ENCODE measurements around the gene ANKIB1. TPM values are rescaled to one million over a fixed set of nuclear protein-coding genes. Genes with fewer than 3 reads are reported as not detected.

Gene ANKIB1
- total RNA-seq, 1 donor from 2014 or later = 41.9 TPM

GRCh38 chr7:92336662-92337340 lies 91.0 kb downstream of the ANKIB1 start:
- DNase-seq (ENCODE audit: low read depth, low spot score) = no peak
- no peak overlapping the region for H3K4me3 Mint-ChIP-seq
- TF ChIP-seq, protein P1, sequence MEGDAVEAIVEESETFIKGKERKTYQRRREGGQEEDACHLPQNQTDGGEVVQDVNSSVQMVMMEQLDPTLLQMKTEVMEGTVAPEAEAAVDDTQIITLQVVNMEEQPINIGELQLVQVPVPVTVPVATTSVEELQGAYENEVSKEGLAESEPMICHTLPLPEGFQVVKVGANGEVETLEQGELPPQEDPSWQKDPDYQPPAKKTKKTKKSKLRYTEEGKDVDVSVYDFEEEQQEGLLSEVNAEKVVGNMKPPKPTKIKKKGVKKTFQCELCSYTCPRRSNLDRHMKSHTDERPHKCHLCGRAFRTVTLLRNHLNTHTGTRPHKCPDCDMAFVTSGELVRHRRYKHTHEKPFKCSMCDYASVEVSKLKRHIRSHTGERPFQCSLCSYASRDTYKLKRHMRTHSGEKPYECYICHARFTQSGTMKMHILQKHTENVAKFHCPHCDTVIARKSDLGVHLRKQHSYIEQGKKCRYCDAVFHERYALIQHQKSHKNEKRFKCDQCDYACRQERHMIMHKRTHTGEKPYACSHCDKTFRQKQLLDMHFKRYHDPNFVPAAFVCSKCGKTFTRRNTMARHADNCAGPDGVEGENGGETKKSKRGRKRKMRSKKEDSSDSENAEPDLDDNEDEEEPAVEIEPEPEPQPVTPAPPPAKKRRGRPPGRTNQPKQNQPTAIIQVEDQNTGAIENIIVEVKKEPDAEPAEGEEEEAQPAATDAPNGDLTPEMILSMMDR (conservative IDR thresholded peaks at IDR 0.05) = no peak
- H3K27ac Mint-ChIP-seq (ENCODE audit: unreplicated experiment) = no peak overlapping the region
- peaks cover 21% of the 10 kb centered on the region for H3K36me3 Mint-ChIP-seq (ENCODE audit: low read depth)
- H3K4me1 Mint-ChIP-seq = no peaks in the 10 kb centered on the region
- H3K9me3 Mint-ChIP-seq = peaks cover 4% of the 10 kb centered on the region
- no peaks in the 10 kb centered on the region for H3K27me3 Mint-ChIP-seq (ENCODE audit: low read depth)

- no peaks in the 10 kb centered on the region for H3K27me3 Mint-ChIP-seq (ENCODE audit: low read depth)
- peaks cover 15% of the 10 kb centered on the region for H3K36me3 Mint-ChIP-seq (ENCODE audit: low read depth)
- no peak overlapping the region for H3K4me3 Mint-ChIP-seq
- no peak overlapping the region for H3K27ac Mint-ChIP-seq (ENCODE audit: unreplicated experiment)
- DNase-seq (ENCODE audit: low read depth, low spot score) = no peak
- H3K9me3 Mint-ChIP-seq = peaks cover 4% of the 10 kb centered on the region
- TF ChIP-seq, protein P1 (conservative IDR thresholded peaks at IDR 0.05) = no peak
- H3K4me1 Mint-ChIP-seq = no peaks in the 10 kb centered on the region
Measured at GRCh38 chr7:92340016-92340415, 94.2 kb downstream of the ANKIB1 start.

- Mint-ChIP-seq H3K4me1 (no peaks in the 10 kb centered on the region), H3K9me3 (no peaks in the 10 kb centered on the region), H3K27me3 (ENCODE audit: low read depth) (no peaks in the 10 kb centered on the region), H3K27ac (ENCODE audit: unreplicated experiment) (no peak overlapping the region), H3K4me3 (no peak overlapping the region), H3K36me3 (ENCODE audit: low read depth) (peaks cover 10% of the 10 kb centered on the region)
- TF ChIP-seq, protein P1 (conservative IDR thresholded peaks at IDR 0.05) = no peak
- DNase-seq (ENCODE audit: low read depth, low spot score) = no peak
Measured at GRCh38 chr7:92343714-92344113, 97.9 kb downstream of the ANKIB1 start.

- Mint-ChIP-seq H3K27me3 (ENCODE audit: low read depth) (no peaks in the 10 kb centered on the region), H3K4me1 (no peaks in the 10 kb centered on the region), H3K4me3 (no peak overlapping the region), H3K27ac (ENCODE audit: unreplicated experiment) (no peak overlapping the region), H3K36me3 (ENCODE audit: low read depth) (peaks cover 5% of the 10 kb centered on the region), H3K9me3 (no peaks in the 10 kb centered on the region)
- DNase-seq (ENCODE audit: low read depth, low spot score) = no peak
- TF ChIP-seq, protein P1 (conservative IDR thresholded peaks at IDR 0.05) = no peak
Measured at GRCh38 chr7:92352009-92352408, 106.2 kb downstream of the ANKIB1 start.

DNA sequence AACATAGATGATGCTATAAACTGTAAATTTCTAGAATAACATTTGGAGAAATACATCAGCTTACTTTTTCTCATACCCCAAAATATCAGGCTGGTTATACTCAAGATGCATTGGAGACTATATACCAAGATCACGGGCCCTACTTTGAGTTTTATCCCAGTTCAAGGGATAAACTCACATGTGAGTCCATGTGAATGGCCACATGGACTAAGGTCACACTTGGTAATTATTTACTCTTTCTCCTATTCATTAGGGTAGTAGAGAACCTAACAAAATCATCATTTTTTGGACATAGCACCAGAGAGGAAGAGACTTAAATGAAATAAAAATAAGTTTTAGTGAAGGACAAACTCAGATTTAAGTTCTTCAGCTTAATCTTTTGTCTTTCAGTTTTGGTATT lies 108.4 kb downstream of the ANKIB1 start:
- Mint-ChIP-seq H3K4me3 (no peak overlapping the region), H3K9me3 (no peaks in the 10 kb centered on the region), H3K4me1 (no peaks in the 10 kb centered on the region), H3K27ac (ENCODE audit: unreplicated experiment) (no peak overlapping the region), H3K27me3 (ENCODE audit: low read depth) (no peaks in the 10 kb centered on the region), H3K36me3 (ENCODE audit: low read depth) (peaks cover 7% of the 10 kb centered on the region)
- TF ChIP-seq, protein P1 (conservative IDR thresholded peaks at IDR 0.05) = no peak
- DNase-seq (ENCODE audit: low read depth, low spot score) = no peak
